Activated naive CD4-positive, alpha-beta T cell treated with anti-CD3 and anti-CD28 coated beads, Interleukin-2, amount 50 U/mL, for 72 hours (primary cell): ENCODE results near the gene CIC. TPM values are rescaled to one million over a fixed set of nuclear protein-coding genes. Genes with fewer than 3 reads are reported as not detected.
"Not testable (repeated sequence)": the region's sequence is repeated elsewhere in the genome, so short reads cannot be mapped to it uniquely, and the experiment has no call there.

Experiments used
- ATAC-seq, 2 donors: fragments of 150-1000 bp; cut with Tn5 transposase; 2 replicates each; pipeline ENCODE4 v1.10.0; 2021; ENCODE audit warnings: mild to moderate bottlenecking in 2 of 2, moderate library complexity in 2 of 2
- DNase-seq, 2 donors: peaks; one replicate each; pipeline ENCODE4 v3.0.0; 2021 to 2022; ENCODE audit warnings: low spot score in 2 of 2
- H3K27ac Mint-ChIP-seq, 2 donors: one replicate each; pipeline ENCODE4 v1.8.0; 2022; ENCODE audit warnings: mild to moderate bottlenecking in 2 of 2, mixed read lengths in 2 of 2
- H3K36me3 Mint-ChIP-seq, 2 donors: one replicate each; pipeline ENCODE4 v1.8.0; 2022; ENCODE audit warnings: mixed read lengths in 2 of 2
- H3K9me3 Mint-ChIP-seq, 2 donors: one replicate each; pipeline ENCODE4 v1.8.0; 2022; ENCODE audit warnings: mixed read lengths in 2 of 2
- total RNA-seq, 2 donors: library from RNA; stranded (reverse); gene quantifications; one replicate each; pipeline ENCODE4 v1.2.3, GENCODE V29; 2022

CIC gene
- total RNA-seq, 2 donors from 2014 or later: 87.7 to 90.6 TPM

GRCh38 chr19:42324655-42325307 lies 55.7 kb downstream of the CIC start:
- ATAC-seq (no peak), DNase-seq (no peak)
- Mint-ChIP-seq H3K36me3 (peaks cover 5% of the 10 kb centered on the region in 2 donors), H3K27ac (peak overlapping the region; percentile 56 to 75), H3K9me3 (no peaks in the 10 kb centered on the region)

GRCh38 chr19:42325308-42325895 lies 56.4 kb downstream of the CIC start, which contains the start of gene MEGF8:
MEGF8 (plus strand) TSS chr19:42325635; CDS start chr19:42326244, 609 bp downstream.
- Mint-ChIP-seq H3K36me3 (peaks cover 5% of the 10 kb centered on the region in 2 donors), H3K27ac (peak within 1 kb of the TSS; percentile 56 to 75), H3K9me3 (no peaks in the 10 kb centered on the region)
- ATAC-seq (peak; percentile 95 to 96), DNase-seq (peak; percentile 97 to 98)

- H3K36me3 Mint-ChIP-seq: peaks cover 5% of the 10 kb centered on the region in 2 donors
- no peaks in the 10 kb centered on the region for H3K9me3 Mint-ChIP-seq
- DNase-seq (peak in 1 of 2 donors; percentile 39), ATAC-seq (peak; percentile 19 to 22)
- H3K27ac Mint-ChIP-seq: peak overlapping the region in 1 of 2 donors; percentile 56
Observed at GRCh38 chr19:42325896-42326771, 57.1 kb downstream of the CIC start.

DNA sequence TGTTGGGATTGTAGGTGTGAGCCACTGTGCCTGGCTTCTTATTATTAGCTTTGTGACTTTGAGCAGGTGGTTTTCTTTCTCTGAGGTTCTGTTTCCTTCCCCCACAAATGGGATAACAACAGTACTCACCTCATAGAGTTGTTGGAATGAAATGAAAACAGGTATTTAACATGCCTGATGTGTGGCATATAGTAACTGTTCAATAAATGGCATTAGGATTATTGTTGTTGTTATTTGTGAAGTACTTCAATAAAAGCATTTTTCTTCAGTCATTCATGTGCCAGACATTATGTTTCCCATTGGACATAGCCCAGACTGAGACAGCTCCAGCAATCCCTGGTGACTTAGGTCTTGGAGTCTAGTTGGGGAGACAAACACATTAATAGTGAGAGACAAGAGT lies 57.9 kb downstream of the CIC start:
- ATAC-seq (no peak), DNase-seq (no peak)
- H3K27ac Mint-ChIP-seq: no peak overlapping the region
- peaks cover 5% of the 10 kb centered on the region in 2 donors for H3K36me3 Mint-ChIP-seq
- no peaks in the 10 kb centered on the region for H3K9me3 Mint-ChIP-seq

- no peak for ATAC-seq
- Mint-ChIP-seq H3K27ac (no peak overlapping the region), H3K36me3 (peaks cover 5% of the 10 kb centered on the region in 2 donors)
Observed at GRCh38 chr19:42327381-42327780, 58.3 kb downstream of the CIC start.

GRCh38 chr19:42328106-42328505 lies 59.1 kb downstream of the CIC start:
- Mint-ChIP-seq H3K36me3 (peaks cover 5% of the 10 kb centered on the region in 2 donors), H3K9me3 (no peaks in the 10 kb centered on the region), H3K27ac (no peak overlapping the region)
- no peak for DNase-seq
- no peak for ATAC-seq

More at GRCh38 chr19:42327381-42327780, 58.3 kb downstream of the CIC start:
- no peak for DNase-seq
- H3K9me3 Mint-ChIP-seq: no peaks in the 10 kb centered on the region

- peaks cover 5% of the 10 kb centered on the region in 2 donors for H3K36me3 Mint-ChIP-seq
- peak overlapping the region in 1 of 2 donors; percentile 32 for H3K27ac Mint-ChIP-seq
- H3K9me3 Mint-ChIP-seq: no peaks in the 10 kb centered on the region
- DNase-seq (no peak), ATAC-seq (no peak)
Observed at GRCh38 chr19:42328854-42329253, 59.8 kb downstream of the CIC start.

DNA sequence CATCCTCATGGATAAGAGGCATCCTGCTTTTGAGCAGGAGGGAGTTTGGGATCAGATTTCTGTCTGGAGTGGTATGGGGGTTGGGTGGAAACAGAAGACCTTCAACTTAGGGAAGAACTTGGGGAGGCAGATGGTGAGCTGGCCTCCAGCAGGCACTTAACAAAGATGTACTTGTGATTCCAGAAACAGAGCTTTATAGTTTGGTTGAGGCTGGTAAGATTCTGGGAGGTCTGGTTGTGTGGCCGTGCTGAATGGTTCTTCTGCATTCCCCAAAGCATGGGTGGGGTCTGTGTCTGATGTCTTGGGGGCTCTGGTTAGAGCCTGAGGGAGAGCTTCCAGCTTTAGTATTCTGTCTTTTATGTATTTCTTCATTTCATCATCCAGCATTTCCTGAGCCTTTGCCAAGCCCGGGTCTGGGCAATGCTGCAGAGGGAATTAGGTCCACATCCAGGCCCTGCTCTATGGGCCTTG lies 61.2 kb downstream of the CIC start:
- ATAC-seq: no peak
- H3K36me3 Mint-ChIP-seq: no peaks in the 10 kb centered on the region

DNA sequence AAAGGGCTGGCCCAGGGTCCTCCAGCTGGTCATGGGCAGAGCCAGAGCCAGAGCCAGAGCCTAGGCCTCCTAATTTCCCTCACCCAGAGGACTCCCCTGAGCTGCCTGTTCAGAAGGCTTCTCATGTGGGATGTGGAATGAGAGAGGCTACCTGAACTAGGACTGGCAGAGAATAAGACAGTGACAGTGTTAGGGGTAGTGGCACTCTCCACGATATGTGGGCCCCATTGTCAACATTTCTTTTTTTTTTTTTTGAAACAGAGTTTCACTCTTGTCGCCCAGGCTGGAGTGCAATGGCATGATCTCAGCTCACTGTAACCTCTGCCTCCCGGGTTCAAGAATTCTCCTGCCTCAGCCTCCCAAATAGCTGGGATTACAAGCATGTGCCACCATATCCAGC lies 62.3 kb downstream of the CIC start:
- not testable (repeated sequence) for DNase-seq, H3K36me3 Mint-ChIP-seq, H3K9me3 Mint-ChIP-seq, H3K27ac Mint-ChIP-seq, ATAC-seq

More for the DNA sequence above, 61.2 kb downstream of the CIC start:
- DNase-seq: no peak
- H3K27ac Mint-ChIP-seq: peak overlapping the region in 1 of 2 donors; percentile 7
- H3K9me3 Mint-ChIP-seq: no peaks in the 10 kb centered on the region

DNA sequence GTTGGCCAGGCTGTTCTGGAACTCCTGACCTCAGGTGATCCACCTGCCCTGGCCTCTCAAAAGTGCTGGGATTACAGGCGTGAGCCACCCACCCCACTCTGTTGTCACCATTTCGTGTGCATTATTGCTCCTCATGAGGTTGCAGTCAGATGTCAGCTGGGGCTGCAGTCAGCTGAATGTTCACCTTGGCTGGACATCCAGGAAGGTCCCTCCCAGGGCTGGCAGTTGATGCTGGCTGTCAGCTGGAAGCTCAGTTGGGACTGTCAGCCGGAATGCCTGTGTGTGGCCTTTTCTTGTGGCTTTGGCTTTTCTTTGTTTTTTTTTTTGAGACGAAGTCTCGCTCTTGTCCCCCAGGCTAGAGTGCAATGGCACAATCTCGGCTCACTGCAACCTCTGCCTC lies 63.0 kb downstream of the CIC start:
- ATAC-seq (no peak), DNase-seq (no peak)
- Mint-ChIP-seq H3K9me3 (no peaks in the 10 kb centered on the region), H3K36me3 (no peaks in the 10 kb centered on the region), H3K27ac (no peak overlapping the region)

- peak overlapping the region in 1 of 2 donors; percentile 27 for H3K27ac Mint-ChIP-seq
Observed at GRCh38 chr19:42333018-42333417, 64.0 kb downstream of the CIC start.

GRCh38 chr19:42333975-42334696 lies 65.1 kb downstream of the CIC start:
- DNase-seq: no peak
- ATAC-seq: no peak
- H3K9me3 Mint-ChIP-seq: no peaks in the 10 kb centered on the region
- H3K36me3 Mint-ChIP-seq: no peaks in the 10 kb centered on the region
- H3K27ac Mint-ChIP-seq: peak overlapping the region in 1 of 2 donors; percentile 27

More at GRCh38 chr19:42333018-42333417, 64.0 kb downstream of the CIC start:
- H3K9me3 Mint-ChIP-seq: no peaks in the 10 kb centered on the region
- ATAC-seq (no peak), DNase-seq (no peak)
- no peaks in the 10 kb centered on the region for H3K36me3 Mint-ChIP-seq

DNA sequence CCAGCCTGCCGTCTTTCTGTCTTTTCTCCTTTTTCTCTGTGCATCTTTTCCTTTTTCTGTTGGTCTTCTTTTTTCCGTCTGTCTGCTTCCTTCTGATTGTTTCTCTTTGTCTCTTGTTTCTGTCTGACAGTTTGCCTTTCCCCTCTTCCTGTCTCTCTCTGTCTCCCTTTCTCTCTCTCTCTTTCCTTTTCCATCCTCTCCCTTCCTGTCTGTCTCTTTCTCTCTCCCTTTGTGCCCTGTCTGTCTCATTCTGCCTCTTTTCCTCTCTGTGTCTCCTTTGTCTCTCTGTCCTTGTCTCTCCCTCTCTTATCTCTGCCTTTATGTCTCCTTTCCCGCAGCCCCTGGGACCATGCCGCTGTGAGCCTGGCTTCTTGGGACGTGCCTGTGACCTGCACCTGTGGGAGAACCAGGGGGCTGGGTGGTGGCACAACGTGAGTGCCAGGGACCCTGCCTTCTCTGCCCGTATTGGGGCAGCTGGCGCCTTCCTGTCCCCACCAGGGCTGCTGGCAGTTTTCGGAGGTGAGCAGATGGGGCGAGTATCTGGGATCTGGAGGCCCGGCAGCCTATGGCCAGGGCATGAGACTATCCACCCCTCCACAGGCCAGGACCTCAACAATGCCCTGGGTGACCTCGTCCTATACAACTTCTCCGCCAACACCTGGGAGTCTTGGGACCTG lies 65.8 kb downstream of the CIC start:
- Mint-ChIP-seq H3K36me3 (no peaks in the 10 kb centered on the region), H3K27ac (no peak overlapping the region), H3K9me3 (no peaks in the 10 kb centered on the region)
- ATAC-seq: no peak
- no peak for DNase-seq

DNA sequence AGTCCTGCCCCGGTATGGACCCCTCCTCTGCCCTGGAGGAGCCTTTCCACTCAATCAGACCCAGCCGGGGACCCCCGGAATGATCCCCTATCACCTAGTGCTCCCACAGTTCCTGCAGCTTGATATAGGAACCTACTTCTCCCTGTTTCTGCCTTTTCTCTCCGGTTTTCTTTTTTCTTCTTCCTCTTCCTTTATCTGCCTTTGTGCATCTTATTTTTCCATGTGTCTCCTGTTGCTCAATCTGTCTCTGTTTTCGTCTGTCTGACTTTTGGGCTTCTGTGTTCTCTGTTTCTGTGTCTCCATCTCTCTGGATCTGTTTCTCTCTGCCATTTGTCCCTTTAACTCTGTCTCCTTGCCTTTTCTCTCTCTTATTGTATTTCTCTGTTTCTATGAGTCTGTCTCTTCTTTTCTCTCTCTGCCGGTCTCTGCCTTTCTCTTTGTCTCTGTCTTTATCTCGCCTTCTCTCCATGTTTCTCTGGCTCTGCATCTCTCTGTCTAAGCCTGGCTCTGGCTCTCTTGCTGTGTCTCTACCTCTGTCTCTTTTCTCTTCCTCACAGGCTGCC lies 66.4 kb downstream of the CIC start:
- ATAC-seq: no peak
- Mint-ChIP-seq H3K9me3 (no peaks in the 10 kb centered on the region), H3K27ac (no peak overlapping the region), H3K36me3 (no peaks in the 10 kb centered on the region)
- DNase-seq: no peak

DNA sequence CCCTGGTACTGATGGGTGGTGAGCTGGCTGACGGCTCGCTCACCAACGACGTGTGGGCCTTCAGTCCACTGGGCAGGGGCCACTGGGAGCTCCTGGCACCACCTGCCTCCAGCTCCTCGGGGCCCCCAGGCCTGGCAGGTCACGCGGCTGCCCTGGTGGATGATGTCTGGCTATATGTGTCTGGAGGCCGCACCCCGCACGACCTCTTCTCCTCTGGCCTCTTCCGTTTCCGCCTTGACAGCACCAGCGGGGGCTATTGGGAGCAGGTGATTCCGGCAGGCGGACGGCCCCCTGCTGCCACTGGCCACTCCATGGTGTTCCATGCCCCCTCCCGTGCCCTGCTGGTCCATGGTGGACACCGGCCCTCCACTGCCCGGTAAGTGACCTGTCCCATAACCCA lies 66.9 kb downstream of the CIC start:
- ATAC-seq: no peak
- no peak for DNase-seq
- Mint-ChIP-seq H3K36me3 (no peaks in the 10 kb centered on the region), H3K27ac (no peak overlapping the region), H3K9me3 (no peaks in the 10 kb centered on the region)
